ENCODE data around the gene TSPAN32.

TSPAN32 gene

DNA sequence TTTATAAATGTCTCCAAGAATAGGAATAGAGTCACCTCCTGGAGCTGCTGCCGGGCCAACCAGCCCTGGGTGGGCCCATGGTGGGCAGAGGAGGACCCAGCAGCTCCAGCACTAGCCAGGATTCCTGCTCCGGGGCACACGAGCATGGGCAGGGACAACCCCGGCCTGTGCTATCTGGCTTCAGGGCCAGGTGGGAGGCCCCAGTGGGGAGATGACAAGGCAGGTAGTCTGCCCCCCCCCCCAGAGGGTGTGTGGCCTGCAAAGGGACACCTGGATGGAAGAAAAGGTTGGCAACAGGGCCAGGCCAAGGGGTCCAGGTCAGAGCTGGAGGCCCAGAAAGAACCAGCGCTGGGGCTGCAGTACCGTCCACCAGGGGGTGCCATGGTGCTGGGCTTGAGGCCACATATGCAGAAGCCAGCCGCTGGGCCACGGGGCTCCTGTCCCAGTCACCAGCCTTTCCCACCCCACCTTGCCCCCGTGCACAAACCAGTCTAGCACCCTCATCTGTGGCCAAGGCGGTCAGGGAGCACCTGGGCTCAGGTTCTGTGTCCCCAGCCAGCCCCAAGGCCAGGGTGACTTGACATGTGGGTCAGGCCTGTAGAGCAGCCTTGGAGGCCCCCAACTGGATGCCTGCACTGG lies 3.4 kb downstream of the TSPAN32 start:
- peak; percentile 2 for DNase-seq

DNA sequence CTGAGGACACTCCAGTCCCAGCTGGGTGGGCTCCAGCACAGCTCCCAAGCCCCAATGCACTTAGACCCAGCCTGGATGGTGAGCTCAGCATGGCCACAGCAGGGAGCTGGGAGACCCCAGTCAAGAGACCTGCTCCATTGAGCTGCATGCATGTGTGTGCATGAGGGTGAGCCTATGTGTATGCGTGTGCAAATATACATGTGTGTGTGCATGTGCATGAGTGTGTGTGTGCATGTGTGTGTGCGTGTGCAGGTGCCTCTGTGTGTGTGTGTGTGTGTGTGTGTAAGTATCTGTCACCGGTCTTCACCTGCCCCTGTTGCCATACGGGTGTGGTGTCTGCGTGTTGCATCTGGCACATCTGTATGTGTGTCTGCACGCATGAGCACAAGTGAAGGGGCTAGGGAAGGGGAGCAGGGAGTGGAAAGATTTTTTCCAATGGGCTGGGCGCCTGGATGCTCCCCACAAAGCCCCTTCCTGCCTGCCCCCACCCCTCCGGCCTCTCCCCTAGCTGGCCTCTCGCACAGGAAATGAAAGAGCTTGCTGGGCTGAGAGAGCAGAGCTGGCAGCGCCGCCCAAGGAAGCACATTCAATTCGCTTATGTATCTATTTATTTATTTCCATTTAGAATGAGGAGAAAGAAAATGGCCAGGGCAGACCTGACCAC lies 4.1 kb downstream of the TSPAN32 start:
- no peak for DNase-seq

DNA sequence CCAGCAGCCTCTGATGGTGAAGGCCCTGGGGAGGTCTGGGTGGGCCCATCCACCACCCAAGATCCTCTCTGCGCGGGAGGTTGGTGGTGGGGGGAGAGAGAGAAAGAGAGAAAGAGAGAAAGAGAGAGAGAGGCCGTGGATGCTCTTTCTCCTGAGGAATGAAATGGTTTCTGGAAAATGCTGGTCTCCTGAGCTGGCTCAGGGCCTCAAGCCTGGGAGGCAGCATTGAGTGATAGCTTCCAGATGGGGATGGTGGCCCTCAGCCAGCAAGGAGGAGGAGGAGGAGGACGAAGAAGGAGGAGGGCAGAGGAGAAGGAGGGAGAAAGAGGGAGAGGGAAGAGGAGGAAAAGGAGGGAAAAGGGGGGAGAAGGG lies 4.6 kb downstream of the TSPAN32 start:
- DNase-seq, result no peak

DNA sequence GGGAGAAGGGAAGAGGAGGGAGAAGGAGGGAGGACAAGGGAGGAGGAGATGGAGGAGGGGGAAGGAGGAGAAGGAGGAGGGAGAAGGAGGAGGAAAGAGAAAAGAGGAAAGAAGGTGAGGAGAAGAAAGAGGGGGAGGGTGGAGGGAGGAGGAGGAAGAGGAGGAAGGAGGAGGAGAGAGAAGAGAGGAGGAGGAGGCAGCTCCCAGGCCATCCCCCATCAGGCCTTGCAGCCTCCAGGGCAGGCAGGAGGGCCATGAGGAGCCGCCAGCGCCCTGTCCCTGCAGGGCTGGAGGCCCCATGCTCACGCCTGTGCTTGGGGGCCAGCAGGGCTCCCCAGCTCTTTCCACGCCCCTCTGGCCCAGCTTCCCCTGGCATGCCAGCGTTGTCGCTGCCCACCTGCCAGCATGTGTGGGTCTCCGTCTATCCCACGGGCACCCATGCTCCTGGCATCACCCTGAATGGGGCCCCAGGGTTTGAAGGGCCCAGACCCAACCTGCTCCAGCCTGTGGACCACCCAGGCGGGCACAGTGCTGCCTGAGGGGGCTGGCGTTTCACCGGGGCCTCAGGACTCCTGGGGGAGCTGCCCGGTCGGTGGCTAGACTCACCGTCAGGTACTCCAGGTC lies 5.2 kb downstream of the TSPAN32 start:
- no peak for DNase-seq

DNA sequence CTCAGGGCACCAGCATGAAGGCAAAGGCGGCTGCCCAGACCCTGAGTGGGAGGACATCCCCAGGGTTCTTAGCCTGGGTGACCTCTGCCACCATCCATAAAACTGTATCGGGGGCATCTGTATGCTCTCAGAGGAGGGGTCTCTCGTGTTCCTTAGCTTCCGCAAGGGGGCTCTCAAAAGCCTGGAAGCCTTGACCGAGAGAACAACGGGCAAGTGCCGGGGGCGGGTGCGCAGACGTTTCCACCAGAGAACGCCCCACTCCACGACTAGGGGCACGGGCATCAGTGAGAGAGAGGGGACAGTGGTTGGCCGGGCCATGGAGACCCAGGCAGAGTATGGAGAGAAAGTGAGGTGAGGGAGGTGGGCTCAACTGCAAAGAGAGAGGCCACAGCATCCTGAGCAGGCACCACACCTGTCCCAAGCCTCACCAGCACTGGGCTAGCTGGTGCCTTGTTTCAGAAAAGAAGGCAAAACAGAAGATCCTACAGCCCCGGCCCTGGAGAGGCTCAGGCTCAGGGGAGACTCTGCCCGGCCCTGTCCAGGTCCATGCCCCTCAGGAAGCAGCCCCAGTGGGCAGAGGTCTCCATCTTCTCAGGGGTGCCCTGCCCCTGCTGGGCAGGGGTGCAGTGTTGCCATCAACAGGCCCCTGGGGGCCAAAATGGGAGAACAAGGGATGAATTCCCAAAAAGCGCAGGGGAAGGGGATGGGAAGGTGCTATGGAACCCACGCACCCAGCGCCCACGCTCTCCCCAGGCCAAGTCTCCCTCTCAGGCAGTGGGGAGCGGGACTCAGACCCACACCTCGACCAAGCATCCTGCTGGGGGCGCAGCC lies 5.9 kb downstream of the TSPAN32 start:
- no peak for DNase-seq

DNA sequence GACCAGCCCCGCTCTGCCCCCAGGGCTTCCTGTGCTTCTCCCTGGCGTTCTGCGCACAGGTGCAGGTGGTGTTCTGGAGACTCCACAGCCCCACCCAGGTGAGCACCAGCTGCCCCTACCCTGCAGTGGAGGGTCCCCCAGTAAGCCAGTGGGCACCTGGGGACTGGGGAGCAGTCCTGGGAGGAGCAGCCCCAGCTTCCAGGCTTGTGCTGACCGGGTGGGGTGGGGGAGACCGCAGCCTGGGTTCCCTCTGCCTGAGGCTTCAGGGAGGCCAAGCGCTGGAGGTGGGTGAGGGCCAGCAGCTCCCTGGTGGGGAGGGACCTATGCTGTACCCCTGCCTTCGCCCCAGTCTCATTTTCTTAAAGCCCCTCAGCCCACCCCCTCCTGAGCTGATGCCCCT lies 6.9 kb downstream of the TSPAN32 start:
- DNase-seq, result no peak

DNA sequence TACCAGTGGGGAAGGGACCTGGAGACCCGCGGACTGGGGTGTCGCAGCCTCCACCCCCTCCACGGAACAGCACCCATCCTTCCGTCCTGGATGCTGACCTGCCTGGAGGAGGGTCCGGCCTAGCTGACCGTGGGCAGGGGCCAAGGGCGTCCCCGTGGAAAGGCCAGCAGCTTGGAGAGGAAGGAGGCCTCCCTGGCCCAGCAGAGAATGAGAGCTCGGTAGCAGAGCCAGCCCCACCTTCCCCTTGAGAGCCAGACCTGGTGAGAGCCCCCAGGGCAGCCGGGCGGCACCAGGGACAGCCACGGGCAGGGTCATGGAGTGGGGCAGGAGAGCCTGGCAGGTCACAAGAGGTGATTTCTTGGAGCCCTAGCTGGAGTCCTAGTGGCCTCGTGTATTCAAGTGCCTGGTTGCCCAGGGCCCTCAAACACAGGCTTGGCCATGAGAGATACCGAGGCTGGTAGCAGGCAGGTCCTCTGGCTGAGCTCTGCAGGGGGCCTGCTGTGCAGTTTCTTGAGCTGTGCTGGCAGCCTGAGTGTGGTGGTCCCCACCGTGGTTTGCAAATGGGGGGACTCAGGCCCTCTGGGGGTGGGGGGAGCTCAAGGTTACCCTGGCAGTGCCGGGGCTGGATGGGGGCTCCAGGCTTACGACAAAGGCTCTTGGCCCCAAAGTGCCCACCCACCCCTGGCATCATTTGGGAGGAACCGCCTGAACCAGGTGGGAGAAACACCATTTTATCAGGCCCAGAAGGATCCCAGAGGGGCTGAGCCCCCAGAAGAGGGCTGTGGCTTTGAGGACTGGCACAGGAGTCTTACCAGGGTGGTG lies 7.6 kb downstream of the TSPAN32 start:
- no peak for DNase-seq

DNA sequence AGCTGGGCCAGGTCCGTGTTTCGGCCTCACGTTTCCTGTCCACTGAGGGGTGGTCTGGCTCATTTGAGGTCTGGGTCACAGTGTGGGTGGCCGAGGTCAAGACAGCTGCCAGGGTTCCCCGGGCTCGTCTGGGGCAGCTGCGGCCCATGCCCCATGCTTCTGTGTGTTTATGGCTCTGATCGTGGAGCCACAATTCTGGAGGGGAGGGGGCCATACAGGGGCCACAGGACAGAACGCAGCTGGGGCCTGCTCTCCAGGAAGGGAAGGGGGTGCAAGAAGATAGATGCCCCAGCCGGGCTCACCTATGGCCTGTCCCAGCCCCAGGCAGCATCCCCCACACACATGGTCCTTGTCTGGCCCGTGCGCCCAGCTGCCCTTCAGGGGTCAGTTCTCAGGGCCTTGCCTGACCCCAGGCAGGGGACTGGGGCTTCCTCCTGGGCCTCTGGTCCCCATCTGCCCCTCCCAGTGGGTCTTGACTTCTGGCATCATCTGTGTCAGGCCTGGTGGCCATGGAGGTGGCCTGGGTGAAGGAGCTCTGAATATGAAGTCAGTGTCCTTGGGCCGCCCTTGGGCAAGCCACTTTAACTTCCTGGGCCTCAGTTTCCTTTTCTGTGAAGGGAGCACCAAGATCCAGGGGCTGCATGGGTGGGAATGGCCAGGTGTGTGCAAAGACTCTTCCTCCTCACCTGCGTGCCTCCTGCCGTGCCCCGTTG lies 8.4 kb downstream of the TSPAN32 start:
- no peak for DNase-seq

DNA sequence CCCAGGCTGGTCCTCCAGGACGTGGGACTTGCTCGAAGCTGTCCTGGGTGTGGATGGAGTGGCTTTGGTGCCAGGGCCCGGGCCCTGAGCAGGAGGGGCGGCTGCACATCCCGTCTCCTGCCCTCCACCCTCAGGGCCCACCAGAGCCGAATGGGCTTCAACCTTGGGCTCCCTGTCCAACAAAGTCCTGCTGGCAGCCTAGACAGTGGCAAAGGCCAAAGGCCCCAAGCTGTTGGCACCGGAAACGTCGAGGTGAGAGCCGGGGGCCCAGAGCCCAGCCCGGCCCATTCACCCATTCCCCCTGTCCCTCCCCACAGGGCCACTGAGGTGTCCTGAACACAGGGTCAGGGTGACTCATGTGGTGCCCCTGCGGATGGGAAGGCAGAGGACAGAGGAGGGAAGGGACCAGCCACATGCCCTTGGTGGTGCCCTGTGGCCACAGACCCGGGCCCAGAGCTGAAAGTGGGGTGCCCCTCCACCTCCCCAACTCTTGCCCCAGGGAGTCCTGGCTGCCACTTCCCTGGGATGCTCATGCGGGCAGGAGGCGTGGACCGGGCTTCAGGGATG lies 9.1 kb downstream of the TSPAN32 start:
- no peak for DNase-seq

DNA sequence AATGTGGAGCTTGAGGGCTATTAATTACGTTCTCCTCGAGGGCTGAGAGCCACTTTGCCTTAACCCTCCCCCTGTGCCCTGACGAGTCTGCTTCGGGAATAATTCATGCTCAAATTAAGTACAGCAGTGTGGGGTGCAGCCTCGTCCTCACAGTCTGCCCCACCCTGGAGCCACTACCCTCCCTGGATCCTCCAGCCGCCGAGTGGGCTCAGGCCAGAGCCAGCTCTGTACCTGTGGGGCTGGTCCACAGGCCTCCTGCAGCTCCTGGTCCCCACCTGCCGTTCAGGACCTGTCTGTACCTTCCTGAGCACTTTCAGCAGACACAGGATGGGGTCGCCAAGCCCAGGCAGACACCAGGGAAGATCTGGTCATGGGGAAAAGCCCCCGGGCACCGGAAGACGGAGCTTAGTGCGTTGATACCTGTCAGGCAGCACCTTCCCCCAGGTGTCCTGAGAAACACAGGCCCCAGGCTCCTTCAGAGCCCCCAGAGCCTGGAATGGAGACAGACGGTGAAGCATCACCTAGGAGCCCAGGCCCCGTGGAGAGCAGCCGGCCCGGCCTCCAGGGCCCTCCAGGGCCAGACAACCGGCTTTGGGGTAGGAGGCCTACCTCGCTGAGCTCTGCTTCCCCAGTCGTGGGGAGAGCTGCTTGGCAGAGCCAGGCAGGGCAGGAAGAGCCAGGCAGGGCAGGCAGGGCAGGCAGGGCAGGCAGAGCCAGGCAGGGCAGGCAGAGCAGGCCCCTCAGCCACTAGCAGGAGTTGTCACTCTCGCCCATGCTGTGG lies 9.7 kb downstream of the TSPAN32 start:
- no peak for DNase-seq

DNA sequence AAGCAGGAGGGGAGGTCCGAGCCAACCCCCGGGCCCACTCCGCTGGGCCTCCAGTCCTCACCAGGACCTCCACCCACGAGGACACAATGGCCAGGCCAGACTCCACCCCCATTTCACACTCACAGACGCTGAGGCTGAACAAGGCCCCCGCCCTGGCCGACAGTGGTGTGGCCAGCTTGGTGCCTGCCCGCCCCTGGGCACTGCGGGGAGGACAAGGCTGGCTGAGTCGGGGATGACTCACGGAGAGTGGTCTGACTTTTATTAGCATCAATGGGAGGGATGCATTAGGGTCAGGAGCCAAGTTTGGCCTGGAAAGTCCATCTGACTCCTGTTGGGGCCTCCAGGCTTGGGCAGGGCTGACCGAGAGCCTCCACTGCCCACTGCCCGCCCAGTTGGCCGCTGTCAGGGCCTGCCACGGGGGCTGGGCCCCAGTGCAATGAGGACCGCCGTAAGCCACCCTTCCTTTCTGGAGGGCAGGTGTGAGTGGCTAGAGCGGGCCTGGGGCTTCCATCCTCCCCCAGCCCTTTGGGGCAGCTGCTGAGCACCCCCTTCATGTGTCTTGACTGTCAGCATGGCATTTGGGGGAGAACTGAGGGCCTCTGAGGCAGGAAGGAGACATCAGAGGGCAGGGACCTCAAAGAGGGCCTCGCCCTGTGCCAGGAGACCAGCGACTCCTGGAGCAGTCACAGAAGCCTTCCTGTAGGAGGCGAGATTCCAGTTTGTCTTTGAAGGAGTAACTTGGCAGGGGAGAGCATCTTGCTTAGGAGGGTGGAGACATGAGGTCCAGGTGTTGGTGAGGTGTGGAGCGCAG lies 10.6 kb downstream of the TSPAN32 start:
- no peak for DNase-seq

DNA sequence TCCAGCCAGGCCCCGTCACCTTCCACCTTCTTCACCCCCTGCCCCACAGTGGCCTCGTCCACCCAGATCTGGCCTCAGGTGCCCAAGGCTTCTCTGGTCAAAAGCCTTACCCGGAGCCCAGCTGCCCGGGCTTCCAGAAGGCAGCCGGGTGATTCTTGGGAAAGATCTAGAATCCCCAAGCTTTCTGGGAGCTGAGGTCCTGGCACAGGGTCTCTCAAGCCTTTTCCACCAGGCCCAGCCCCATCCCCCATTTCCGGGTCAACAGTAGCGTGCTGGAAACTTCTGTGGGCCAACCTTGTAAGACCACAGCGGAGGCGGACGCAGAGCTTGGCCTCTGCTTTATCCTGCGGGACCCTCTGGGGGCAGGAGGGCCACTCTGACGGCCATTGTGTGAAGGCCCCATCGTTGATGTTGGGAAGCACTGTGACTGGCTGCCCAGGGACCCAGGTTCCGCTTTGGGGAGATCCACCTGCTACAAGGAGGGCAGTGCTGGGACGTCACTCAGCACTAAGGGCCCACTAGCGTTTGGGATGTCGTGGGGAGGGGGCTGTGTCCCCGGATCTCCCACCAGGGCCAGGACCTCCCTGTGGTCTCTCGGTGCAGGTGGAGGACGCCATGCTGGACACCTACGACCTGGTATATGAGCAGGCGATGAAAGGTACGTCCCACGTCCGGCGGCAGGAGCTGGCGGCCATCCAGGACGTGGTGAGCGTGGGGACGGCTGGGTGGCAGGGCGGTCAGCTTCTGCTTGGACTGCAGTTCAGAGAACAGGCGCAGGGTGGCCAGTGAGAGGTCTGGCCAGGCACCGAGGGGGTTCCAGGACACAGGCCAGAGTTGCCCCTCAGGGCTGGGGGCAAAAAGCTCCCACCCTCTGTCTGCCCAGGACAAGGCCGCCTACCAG lies 11.5 kb downstream of the TSPAN32 start:
- DNase-seq, result no peak

DNA sequence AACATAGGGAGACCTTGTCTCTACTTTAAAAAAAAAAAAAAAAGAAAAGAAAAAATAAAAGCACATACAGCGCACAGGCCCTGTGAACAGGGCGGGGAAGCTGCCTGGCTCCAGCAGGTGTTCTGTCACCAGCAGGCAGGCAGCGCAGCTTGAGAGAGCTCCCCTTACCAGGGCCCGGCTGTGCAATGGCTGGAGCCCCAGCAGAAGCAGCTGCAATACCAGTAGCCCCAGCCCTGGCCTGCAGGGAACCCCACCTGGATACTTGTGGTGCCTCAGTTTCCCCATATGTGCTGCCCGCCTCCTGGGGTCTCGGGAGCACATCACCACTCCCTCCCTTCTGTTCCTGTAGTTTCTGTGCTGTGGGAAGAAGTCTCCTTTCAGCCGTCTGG lies 12.3 kb downstream of the TSPAN32 start:
- no peak for DNase-seq

DNA sequence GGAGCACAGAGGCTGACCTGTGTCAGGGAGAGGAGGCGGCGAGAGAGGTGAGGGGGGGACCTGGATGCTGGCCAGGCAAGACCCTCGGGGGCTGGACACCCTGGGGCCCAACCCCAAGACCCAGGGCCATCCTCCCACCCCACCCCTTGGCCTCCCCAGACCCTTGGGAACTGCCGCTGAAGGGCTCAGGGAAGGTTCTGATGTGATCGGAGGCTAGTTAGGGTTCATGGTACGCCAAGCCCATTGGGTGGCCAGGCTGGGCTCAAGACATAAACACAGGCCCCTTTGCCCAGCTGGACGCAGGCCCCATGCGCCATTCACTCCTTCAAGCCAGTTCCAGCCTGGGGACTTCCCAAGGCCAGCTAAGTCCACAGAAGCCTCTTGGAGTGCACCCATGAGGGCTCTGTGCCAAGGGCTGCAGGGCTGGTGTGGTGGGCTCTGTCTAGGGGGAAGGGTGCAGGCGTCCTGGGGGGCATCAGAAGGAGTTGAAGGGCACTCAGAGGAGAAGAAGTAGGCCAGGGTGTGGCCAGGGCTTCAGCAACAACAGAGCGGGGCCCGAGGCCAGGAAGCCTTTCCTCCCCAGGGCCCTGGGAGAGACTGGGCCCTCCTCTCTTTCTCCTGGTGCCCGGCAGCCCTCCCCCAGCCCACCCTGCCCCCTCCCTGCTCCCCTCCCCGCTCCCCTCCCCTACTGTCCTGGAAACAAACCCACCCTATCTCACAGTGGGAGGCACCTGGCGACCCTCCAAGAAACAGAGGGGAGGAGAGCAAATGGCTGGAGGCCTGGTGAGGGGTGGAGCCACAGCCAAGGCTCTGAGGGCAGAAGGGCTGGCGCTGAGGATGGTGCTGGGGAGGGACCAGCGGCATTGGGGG lies 12.9 kb downstream of the TSPAN32 start:
- peak; percentile 69 for DNase-seq

DNA sequence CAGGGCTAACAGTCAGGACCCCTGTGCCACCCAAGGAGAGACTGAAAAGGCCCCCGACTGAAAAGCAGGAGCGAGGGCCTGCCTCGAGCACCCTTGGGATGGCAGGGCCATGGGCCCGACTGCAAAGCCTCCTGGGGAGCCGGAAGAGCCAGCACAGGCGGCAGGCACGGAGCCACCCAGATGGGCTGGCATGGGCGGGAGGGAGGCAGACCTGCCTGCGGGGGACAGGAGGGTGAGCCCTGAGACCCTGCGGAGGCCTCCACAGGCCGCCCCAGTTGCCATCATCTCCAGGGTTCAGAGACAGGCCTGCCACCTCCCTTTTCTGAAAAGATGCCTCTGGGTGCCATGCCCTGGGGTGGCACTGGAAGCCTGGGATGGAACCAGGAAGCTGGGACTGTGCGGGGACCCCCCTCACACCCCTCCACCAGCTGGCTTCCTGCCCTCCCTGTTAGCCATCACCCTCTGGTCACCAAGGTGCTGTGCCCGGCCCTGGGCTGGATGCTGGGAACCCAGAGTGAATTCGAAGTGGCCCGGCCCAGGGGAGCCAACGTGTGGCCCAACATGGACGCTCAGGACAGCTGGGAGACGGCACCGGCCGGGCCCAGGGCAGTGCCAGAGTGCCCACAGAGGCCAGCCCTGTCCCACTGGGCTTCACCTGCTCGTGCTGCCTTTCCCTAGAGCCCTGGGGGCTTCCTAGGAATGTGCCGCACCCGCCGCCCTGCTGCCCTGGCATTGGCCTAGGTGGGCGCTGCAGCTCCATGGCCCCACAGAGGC lies 13.8 kb downstream of the TSPAN32 start:
- no peak for DNase-seq

DNA sequence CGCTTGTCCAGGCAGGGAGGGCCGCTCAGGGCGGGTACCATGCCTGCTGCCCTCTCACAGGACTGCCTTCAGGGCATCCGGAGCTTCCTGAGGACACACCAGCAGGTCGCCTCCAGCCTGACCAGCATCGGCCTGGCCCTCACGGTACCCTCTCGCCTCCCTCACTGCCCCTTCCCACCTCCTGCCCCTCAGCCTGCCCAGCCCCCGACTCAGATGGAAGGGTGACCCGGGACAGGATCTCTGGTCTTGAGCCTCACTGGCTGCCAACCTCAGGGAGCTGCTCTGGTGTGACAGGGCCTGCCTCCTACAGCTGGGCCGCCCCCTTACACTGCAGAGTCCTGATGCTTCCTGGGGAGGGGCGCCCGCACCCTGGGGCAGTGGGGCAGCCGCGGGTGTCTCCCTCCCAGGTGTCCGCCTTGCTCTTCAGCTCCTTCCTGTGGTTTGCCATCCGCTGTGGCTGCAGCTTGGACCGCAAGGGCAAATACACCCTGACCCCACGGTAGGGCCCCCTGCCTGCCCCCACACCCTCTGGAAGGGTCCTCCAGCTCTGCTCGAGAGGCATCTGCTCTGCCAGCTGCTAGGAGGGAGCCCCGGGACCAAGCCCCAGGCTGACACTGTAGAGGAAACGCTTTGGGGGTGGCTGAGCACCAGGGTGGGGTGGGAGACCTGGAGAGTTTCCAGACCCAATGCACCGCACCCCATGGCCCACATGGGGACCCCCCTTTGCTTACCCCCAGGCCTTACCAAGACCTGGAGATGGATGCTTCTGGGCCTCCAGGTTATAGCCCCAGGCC lies 14.6 kb downstream of the TSPAN32 start:
- DNase-seq, result no peak

DNA sequence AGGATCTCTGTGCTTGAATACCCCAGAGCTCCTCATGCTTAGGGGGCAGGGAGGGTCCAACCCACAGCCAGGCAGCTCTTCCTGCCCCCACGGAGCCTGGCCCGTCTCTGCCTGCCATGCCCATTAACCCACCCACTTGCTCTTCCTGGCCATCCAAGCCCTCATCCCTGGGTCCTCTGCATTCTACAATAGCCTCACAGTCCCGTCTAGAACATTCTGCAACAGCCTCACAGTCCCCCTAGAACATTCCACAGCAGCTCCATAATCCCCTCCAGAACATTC lies 15.1 kb downstream of the TSPAN32 start:
- DNase-seq, result no peak

Data from NCI-H2171 (cell line).